Mononuclear cell (primary cell): ENCODE results near the gene SPINT3. TPM values are rescaled to one million over a fixed set of nuclear protein-coding genes. Genes with fewer than 3 reads are reported as not detected.
"Not testable (repeated sequence)": the region's sequence is repeated elsewhere in the genome, so short reads cannot be mapped to it uniquely, and the experiment has no call there.

Source experiments
- H3K27me3 ChIP-seq: 2 replicates; pipeline ENCODE4 v1.6.0; 2011; ENCODE audit warnings: low read length, control low read depth; ENCODE audit not compliant: insufficient read depth
- H3K4me1 ChIP-seq: 2 replicates; pipeline ENCODE4 v1.5.1; 2011; ENCODE audit warnings: mild to moderate bottlenecking, low read length, control low read depth; ENCODE audit not compliant: insufficient read depth
- H3K4me3 ChIP-seq: 2 replicates; pipeline ENCODE4 v1.5.1; 2011; ENCODE audit warnings: mild to moderate bottlenecking, low read length, moderate library complexity
- H3K9me3 ChIP-seq: 2 replicates; pipeline ENCODE4 v1.5.1; 2011; ENCODE audit warnings: low read depth, mild to moderate bottlenecking, control low read depth, low read length
- total RNA-seq: library from RNA; depleted of rRNA; stranded (reverse); fragments of >200 nt; gene quantifications from one replicate; pipeline ENCODE4 v1.2.3, GENCODE V29; 2012

The SPINT3 gene
- total RNA-seq, 1 donor, result not detected

- H3K27me3 ChIP-seq, result peaks cover 15% of the 10 kb centered on the region
- H3K4me1 ChIP-seq, result no peaks in the 10 kb centered on the region
- no peak overlapping the region for H3K4me3 ChIP-seq
- no peaks in the 10 kb centered on the region for H3K9me3 ChIP-seq
These were observed 30.0 kb downstream of the SPINT3 start for GRCh38 chr20:45485388-45485787.

- Histone ChIP-seq H3K4me1 (no peaks in the 10 kb centered on the region), H3K4me3 (no peak overlapping the region), H3K9me3 (no peaks in the 10 kb centered on the region), H3K27me3 (peaks cover 15% of the 10 kb centered on the region)
These were observed 30.7 kb downstream of the SPINT3 start for GRCh38 chr20:45484676-45485075.

GRCh38 chr20:45479822-45480221, 35.6 kb downstream of the SPINT3 start:
- no peak overlapping the region for H3K4me3 ChIP-seq
- peaks cover 7% of the 10 kb centered on the region for H3K27me3 ChIP-seq
- no peaks in the 10 kb centered on the region for H3K4me1 ChIP-seq

GRCh38 chr20:45477530-45478148, 37.8 kb downstream of the SPINT3 start:
- not testable (repeated sequence) for H3K9me3 ChIP-seq, H3K4me3 ChIP-seq, H3K4me1 ChIP-seq, H3K27me3 ChIP-seq

More at GRCh38 chr20:45479822-45480221, 35.6 kb downstream of the SPINT3 start:
- H3K9me3 ChIP-seq, result no peaks in the 10 kb centered on the region

- peaks cover 13% of the 10 kb centered on the region for H3K4me1 ChIP-seq
- H3K9me3 ChIP-seq, H3K4me3 ChIP-seq: not testable (repeated sequence)
- peaks cover 36% of the 10 kb centered on the region for H3K27me3 ChIP-seq
These were observed 43.1 kb downstream of the SPINT3 start for GRCh38 chr20:45472286-45472685.

GRCh38 chr20:45470937-45471336, 44.5 kb downstream of the SPINT3 start:
- Histone ChIP-seq H3K4me3 (no peak overlapping the region), H3K27me3 (peaks cover 36% of the 10 kb centered on the region), H3K9me3 (no peaks in the 10 kb centered on the region), H3K4me1 (peaks cover 13% of the 10 kb centered on the region)

- Histone ChIP-seq H3K9me3 (no peaks in the 10 kb centered on the region), H3K27me3 (peaks cover 36% of the 10 kb centered on the region), H3K4me1 (peaks cover 16% of the 10 kb centered on the region), H3K4me3 (no peak overlapping the region)
These were observed 45.0 kb downstream of the SPINT3 start for GRCh38 chr20:45470262-45470931.

- no peaks in the 10 kb centered on the region for H3K9me3 ChIP-seq
- peaks cover 36% of the 10 kb centered on the region for H3K27me3 ChIP-seq
- H3K4me3 ChIP-seq, result no peak within 1 kb of the TSS
- peaks cover 16% of the 10 kb centered on the region for H3K4me1 ChIP-seq
These were observed 45.8 kb downstream of the SPINT3 start, which contains the start of gene WFDC2 for GRCh38 chr20:45469336-45470261. WFDC2 (plus strand) TSS chr20:45469753; CDS start chr20:45469782, 29 bp downstream.

GRCh38 chr20:45467861-45468260, 47.6 kb downstream of the SPINT3 start:
- no peaks in the 10 kb centered on the region for H3K9me3 ChIP-seq
- peaks cover 16% of the 10 kb centered on the region for H3K4me1 ChIP-seq
- H3K27me3 ChIP-seq, result peaks cover 36% of the 10 kb centered on the region
- H3K4me3 ChIP-seq, result no peak overlapping the region

GRCh38 chr20:45467172-45467571, 48.2 kb downstream of the SPINT3 start:
- H3K27me3 ChIP-seq, result peaks cover 36% of the 10 kb centered on the region
- H3K9me3 ChIP-seq, result no peaks in the 10 kb centered on the region
- no peak overlapping the region for H3K4me3 ChIP-seq
- H3K4me1 ChIP-seq, result peaks cover 16% of the 10 kb centered on the region

GRCh38 chr20:45465491-45466266, 49.7 kb downstream of the SPINT3 start:
- peaks cover 23% of the 10 kb centered on the region for H3K27me3 ChIP-seq
- no peaks in the 10 kb centered on the region for H3K9me3 ChIP-seq
- H3K4me3 ChIP-seq, result no peak overlapping the region
- peaks cover 14% of the 10 kb centered on the region for H3K4me1 ChIP-seq

- Histone ChIP-seq H3K27me3 (peaks cover 6% of the 10 kb centered on the region), H3K9me3 (no peaks in the 10 kb centered on the region), H3K4me3 (no peak overlapping the region), H3K4me1 (peaks cover 3% of the 10 kb centered on the region)
These were observed 51.7 kb downstream of the SPINT3 start for GRCh38 chr20:45463709-45464108.

GRCh38 chr20:45462711-45463509, 52.5 kb downstream of the SPINT3 start:
- Histone ChIP-seq H3K4me3 (no peak overlapping the region), H3K9me3 (no peaks in the 10 kb centered on the region), H3K27me3 (no peaks in the 10 kb centered on the region), H3K4me1 (peaks cover 3% of the 10 kb centered on the region)
